NCI-H226 (cell line): Measurements from ENCODE around the gene BCL3.
A peak's percentile ranks its signal among the peaks of the same experiment; 100 is the strongest.
"Not testable (repeated sequence)": the region's sequence is repeated elsewhere in the genome, so short reads cannot be mapped to it uniquely, and the experiment has no call there.

ENCODE experiments used
- DNase-seq: peaks from one replicate; pipeline ENCODE4 v3.0.0-alpha.2; 2015

Gene BCL3, protein sequence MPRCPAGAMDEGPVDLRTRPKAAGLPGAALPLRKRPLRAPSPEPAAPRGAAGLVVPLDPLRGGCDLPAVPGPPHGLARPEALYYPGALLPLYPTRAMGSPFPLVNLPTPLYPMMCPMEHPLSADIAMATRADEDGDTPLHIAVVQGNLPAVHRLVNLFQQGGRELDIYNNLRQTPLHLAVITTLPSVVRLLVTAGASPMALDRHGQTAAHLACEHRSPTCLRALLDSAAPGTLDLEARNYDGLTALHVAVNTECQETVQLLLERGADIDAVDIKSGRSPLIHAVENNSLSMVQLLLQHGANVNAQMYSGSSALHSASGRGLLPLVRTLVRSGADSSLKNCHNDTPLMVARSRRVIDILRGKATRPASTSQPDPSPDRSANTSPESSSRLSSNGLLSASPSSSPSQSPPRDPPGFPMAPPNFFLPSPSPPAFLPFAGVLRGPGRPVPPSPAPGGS

DNA sequence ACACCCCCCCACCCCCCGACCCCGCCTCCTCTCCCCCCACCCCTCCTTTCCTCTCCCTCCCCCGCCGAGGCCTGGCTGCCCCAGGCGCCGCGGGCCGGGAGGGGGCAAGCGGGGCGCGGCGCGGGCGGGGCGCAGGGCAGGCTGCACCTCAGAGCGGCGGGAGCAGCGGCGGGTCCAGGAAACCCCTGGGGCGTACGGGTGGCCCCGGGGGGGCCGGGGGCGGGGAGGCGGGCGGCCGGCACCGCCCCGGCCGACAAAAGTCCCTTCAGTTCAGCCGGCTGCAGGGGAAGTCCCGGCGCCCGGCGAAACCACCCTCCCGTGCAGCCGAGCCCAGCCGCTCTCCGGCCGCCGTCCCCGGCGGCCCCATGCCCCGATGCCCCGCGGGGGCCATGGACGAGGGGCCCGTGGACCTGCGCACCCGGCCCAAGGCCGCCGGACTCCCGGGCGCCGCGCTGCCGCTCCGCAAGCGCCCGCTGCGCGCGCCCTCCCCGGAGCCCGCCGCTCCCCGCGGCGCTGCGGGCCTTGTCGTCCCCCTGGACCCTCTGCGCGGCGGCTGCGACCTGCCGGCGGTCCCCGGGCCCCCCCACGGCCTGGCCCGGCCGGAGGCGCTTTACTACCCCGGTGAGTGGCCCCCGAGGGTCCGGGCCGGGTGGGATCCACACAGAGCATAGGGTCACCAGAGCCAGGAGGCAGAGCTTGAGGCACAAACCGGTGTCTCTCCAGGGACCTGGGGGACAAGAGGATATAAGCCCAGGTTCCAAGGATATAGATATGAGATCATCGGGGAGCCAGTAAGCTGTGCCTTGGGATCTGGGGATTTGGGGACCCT is at the start of gene BCL3:
Gene BCL3, plus strand, starts transcription at position 283 of the 829 bp plus-strand sequence. Its CDS starts 83 bp downstream, at position 366.
- peak; percentile 77 for DNase-seq

DNA sequence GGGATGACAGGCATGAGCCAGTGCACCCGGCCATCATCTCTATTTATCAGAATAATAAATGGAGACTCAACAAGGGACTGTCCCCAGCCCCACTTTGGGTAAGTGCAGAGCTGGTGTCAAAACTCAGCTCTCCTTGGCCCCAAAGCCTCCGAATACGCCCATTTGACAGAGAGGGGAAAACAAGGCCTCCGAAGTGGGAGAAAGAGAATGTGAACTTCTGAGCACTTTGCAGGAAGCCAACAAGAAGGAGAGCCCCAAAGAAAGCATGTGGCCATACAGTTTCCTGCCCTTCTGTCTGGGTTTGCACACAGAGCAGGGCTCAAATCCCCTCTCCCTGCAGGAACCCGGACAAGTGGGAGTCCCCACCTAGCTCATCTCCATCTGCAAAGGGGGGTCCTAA is 48.0 kb upstream of the BCL3 start:
- DNase-seq: no peak

DNA sequence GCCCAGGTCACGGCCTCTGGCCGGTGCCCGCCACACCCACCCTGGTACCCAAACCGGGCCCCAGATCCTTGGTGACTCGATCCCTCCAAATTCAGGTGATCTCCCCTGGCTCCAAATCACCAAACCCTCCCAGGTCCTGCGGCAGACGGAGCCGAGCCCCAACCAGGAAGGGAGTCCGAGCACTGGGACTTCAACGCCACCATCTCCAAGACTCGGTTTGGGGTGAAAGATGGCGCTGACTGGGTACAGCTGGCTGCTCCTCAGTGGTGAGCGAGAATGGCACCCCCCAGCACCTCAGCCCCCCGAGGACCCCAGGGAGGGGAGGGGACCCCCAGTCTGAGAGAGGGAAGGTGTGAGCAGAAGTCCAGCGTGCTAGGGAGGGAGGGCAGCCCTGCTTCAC is 47.3 kb upstream of the BCL3 start:
- DNase-seq: no peak

DNA sequence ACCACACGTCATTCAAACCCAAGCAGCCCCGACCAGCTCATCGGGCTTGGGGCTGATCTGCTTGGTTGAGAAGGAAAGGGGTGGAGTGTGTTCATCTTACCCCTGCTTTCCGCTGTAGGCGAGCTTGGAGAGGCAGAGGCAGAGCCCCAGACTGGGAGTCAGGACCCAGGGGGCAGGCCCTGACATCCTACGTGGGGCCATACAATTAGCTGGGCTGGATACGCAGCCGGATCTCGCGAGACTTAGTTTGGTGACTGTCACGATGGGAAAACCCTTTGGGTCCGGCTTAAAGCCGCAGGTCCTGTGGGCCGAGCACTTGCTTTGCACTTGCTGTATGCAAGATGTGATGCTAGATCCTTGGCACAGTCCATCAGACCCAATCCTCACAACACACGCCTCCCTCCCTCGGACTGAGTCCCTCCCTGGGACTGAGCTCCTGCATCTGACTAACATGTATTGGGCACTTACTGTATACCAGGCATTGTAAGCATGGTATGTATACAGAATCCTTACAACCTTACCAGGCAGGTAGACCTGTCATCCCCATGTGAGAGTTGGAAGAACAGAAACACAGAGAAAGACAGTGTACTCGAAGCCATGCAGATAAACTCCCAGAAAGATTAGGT is 45.8 kb upstream of the BCL3 start:
- no peak for DNase-seq

DNA sequence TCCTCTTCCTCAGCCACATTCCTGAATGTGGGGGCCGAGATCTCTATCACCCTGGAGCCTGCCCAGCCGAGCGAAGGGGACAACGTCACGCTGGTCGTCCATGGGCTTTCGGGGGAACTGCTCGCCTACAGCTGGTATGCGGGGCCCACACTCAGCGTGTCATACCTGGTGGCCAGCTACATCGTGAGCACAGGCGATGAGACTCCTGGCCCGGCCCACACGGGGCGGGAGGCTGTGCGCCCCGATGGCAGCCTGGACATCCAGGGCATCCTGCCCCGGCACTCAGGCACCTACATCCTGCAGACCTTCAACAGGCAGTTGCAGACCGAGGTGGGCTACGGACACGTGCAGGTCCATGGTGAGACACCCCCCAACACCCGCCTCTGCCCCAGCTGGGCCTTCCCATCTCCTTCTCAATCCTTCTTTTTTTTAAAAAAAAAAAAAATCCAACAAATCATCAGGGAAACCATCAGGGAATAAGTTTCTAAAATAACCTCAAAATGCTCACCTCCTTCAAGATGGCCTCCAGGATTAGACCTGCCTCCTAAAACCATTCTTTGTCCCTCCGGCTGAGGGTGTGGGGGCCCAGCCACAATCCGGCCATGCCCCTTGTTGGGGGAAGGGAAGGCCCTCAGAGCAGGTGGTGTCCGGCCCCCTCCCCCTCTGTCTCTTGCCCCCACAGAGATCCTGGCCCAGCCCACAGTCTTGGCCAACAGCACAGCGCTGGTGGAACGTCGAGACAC is 45.0 kb upstream of the BCL3 start:
- DNase-seq: no peak

DNA sequence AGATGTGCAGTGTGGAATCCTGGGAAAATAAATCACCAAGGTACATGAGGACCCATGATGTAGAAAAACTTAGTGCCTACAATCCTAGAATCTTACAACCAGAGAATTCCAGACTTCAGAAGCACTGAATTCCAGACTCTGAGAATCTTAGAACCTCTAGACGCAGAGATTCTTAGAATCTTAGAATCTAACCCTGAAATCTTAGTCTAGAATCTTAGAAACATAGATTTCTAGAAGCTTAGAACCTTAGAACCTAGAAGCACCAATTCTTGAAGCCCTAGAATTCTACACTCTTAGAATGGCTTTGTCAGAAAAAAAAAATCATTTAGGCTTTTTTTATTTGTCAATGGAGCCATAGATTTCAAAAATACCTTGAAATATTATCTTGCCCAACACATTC is 43.5 kb upstream of the BCL3 start:
- DNase-seq: no peak

DNA sequence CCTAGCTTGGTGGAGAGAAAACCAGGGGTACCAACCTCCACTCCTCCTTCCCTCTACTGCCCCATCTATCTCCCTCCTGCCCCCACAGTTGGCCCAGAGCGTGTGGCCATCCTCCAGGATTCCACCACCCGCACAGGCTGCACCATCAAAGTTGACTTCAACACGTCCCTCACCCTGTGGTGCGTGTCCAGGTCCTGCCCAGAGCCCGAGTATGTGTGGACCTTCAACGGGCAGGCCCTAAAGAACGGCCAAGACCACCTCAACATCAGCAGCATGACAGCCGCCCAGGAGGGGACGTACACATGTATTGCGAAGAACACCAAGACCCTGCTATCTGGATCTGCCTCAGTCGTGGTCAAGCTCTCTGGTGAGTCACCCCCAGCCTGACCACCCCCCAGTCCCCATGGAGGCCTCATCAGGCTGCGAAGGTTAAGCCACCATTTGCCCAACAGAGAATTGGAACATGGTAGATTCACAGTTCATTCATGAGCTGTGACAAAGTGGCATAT is 43.0 kb upstream of the BCL3 start:
- no peak for DNase-seq

DNA sequence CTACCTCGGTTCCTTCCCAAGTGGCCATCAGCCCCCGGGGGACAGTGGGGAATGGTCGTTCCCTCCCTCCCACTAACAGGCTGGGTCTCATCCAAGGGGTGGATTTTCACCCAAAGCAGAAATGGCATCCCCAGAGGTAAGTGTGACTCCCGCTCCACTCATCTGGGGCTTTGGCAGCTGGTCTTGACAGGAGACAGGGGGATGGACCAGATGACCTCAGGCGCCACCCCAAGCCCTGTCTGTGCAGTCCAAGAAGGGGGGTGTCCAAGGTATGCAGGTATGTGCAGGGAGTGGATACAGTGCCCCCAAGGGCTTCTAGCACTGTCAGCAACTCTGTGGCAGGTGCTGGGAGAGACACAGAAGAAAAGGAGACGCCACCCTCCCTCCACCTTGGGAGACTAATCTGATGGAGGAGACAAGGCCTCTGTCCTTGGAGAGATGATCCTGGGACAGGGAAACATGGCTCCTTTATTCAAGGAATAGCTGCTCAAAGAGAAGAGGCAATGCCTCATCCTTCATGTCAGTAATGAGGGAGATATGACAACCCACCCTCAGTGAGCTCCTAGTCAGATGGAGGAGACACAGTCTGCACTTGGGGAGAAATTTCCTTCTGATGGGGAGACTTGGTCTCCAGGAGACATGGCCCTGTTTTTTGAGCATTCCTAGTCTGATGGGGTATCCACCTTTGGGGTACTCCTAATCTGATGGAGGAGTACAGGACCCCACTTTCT is 41.8 kb upstream of the BCL3 start:
- no peak for DNase-seq

DNA sequence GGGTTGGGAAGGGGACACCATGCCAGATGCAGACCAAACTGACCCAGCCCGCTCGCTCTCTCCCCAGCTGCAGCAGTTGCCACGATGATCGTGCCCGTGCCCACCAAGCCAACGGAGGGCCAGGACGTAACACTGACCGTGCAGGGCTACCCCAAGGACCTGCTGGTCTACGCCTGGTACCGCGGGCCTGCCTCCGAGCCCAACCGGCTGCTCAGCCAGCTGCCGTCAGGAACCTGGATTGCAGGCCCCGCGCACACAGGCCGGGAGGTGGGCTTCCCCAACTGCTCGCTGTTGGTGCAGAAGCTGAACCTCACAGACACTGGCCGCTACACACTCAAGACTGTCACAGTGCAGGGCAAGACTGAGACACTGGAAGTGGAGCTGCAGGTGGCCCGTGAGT is 40.7 kb upstream of the BCL3 start:
- DNase-seq: no peak

DNA sequence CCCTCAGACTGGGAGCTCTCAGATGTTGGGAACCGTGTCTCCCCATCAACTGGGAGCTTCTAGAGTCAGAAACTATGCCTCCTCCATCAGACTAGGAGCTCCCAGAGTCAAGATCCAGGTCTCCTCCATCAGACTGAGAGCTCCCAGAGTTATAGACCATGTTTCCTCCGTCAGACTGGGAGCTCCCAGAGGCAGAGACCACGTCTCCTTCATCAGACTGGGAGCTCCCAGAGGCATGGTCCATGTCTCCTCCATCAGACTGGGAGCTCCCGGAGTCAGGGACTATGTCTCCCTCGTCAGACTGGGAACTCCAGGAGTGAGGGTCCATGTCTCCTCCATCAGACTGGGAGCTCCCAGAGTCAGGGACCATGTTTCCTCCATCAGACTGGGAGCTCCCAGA is 39.6 kb upstream of the BCL3 start:
- DNase-seq: no peak

DNA sequence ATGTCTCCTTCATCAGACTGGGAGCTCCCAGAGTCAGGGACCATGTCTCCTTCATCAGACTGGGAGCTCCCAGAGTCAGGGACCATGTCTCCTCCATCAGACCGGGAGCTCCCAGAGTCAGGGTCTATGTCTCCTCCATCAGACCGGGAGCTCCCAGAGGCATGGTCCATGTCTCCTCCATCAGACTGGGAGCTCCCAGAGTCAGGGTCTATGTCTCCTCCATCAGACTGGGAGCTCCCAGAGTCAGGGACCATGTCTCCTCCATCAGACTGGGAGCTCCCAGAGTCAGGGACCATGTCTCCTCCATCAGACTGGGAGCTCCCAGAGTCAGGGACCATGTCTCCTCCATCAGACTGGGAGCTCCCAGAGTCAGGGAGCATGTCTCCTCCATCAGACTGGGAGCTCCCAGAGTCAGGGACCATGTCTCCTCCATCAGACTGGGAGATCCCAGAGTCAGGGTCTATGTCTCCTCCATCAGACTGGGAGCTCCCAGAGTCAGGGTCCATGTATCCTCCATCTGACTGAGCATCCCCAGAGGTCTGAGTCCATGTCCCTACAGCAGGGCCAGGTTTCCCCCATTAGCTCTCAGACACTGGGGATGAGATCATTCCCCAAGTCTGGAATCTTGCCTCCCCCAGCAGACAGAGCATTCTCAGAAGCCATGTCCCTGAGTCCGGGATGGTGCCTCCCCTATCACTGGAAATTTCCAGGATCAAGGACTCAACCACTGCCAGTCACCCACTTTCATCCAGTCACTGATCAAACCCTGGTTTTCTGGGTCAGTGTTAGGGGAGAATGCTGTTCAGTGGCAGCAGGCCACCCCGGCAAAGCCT is 38.9 kb upstream of the BCL3 start:
- DNase-seq: not testable (repeated sequence)

DNA sequence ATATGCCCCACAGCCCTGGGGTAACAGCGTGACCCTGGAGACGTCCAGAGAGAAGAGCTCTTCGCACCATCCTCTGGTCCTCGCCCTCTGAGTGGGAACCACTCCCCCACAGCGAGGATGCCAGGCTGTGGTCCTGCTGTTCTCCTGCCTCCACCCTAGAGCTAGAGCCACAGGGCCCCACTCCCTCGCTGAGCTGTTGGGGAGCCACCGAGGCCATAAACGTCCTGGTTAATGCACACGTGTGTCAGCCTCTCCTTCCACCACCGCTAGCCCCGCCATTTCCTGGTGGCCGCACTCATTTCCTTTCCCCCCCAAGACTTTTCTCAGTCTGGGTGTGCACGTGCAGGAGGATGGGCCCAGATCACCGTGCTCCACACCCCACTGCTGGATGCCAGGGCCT is 38.0 kb upstream of the BCL3 start:
- no peak for DNase-seq

DNA sequence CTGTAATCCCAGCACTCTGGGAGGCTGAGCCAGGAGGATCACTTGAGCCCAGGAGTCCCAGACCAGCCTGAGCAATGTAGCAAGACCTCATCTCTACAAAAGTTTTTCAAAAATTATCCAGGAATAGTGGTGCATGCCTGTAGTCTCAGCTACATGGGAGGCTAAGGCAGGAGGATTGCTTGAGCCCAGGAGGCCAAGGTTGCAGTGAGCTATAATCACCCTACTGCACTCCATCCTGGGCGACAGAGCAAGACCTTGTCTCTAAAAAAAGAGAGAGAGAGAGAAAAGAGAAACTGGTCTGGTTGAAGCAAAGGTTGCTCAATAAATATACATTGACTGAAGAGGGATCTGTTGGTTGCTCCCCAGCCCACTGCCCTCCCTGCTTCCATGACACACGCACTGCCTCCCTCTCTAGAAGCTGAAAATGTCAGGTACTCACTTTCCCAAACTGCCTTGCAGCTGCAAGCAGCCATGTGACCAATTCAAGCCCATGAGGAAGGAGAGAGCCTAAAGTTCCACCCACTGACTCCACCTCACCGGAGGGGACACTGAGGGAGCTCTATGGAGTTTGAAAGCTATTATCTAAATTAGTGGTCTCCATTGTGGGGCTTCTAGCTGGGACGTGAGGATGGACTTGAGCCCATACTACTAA is 35.5 kb upstream of the BCL3 start:
- DNase-seq: no peak

DNA sequence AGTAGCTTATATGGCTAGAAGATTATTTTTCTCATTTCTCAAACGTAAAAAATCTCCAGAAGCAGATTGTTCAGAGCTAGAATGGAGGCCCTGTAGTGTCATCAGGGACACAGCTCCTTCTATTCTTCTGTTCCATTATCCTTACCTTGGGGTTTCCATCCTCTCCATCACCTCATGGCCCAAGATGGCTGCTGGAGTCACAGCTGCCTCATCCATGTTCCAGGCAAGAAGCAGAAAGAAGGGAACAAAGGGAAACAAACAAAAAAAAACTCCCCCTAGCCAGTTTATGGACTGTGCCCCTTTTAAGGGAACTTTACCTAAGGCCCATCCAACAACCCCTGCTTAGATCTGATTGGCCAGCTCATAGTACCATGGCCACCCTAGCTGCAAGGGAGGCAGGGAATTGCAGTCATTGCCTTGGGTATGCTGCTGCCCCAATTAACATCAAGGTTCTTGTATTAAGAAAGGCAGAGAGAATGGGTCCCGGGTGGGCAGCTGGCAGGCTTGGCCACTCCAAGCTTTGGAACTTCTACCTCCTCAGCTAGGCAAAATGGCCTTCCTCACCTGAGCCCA is 33.8 kb upstream of the BCL3 start:
- DNase-seq: no peak

DNA sequence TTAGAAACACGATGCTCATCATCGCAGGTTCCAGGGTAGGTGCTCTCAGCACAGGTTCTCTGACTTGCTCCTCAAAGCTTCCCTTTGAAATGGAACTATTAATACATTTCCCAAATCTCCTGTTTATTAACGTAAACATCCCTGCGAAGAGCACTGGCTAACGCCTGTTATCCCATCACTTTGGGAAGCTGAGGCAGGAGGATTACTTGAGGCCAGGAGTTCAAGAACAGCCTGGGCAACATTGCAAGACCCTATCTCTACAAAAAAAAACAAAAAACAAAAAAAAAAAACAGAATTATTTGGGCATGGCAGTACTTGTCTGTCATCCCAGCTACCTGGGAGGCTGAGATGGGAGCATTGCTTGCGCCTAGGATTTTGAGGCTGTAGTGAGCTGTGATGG is 30.9 kb upstream of the BCL3 start:
- DNase-seq: no peak

DNA sequence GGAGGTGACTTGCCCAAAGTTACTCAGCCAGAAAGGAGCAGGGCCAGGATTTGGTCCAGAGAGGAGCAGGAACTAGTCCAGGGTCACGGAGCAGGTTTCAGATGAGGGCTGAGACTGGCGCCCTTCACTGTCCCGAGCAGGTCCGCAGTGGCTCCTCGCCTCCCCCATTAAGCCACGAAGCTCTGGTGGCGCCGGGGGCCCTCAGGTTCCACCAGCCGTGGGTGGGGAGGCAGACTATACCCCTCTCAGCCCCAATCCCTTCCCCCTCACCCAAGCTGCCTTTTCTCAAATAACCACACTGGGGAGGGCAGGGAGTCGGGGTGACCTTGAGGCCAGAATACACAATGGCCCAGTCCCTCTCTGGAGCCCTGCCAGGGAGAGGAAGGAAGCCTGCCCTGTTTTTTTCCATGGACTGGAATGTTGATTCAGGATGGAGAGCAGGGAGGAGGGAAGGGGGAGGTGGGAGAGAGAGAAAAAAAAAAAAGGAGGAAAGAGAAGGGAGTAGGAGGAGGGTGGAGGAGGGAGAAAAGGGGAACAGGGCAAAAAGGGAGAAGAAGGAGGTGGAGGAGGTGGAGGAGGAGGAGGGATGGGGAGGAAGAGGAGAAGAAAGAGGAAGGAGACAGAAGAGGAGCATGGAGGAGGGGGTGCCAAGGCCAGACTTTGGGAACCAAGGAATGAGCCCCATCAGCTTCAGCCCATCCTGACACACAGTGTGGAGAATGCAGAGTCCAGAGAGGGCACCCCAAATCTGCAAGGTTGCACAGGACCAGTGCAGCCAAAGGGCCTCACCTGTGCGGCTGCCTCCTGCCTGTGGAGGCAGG is 29.9 kb upstream of the BCL3 start:
- DNase-seq: peak; percentile 70

DNA sequence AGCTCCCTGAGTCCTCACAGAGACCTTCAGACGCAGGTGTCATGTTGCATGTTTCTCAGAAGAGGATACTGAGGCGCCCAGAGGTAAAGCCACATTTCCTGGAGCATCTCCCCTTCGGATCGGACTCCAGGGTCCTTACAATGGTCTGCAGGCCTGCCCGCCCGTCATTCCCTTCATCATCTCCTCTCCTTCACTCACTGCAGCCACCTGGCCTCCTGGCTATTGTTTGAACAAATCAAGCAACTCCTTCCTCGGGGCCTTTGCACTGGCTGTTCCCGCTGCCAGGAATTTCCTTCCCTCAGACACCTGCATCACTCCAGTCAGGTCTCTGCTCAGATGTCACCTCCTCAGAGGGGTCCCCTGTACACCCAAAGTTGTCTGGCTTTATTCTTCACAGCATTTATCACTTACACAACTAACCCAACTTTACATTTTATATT is 29.2 kb upstream of the BCL3 start:
- DNase-seq: no peak

DNA sequence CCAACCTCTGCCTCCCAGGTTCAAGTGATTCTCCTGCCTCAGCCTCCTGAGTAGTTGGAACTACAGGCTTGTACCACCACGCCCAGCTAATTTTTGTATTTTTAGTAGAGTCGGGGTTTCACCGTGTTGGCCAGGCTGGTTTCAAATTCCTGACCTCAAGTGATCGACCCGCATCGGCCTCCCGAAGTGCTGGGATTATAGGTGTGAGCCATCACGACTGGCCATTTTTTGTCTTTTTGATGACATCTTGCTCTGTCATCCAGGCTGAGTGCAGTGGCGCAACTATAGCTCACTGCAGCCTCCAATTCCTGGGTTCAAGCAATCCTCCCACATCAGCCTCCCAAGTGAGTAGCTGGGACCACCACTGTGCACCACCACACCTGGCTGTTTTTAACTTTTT is 28.1 kb upstream of the BCL3 start:
- not testable (repeated sequence) for DNase-seq

DNA sequence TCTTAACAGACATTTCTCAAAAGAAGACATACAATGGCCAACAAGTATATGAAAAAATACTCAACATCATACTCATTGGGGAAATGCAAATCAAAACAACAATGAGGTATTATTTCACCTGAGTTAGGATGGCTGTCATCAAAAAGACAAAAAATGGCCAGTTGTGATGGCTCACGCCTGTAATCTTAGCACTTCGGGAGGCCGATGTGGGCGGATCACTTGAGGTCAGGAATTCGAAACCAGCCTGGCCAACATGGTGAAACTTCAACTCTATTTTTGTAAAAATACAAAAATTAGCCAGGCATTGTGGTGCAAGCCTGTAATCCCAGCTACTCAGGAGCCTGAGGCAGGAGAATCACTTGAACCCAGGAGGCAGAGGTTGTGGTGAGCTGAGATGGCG is 27.6 kb upstream of the BCL3 start:
- no peak for DNase-seq
